ENCODE results near the gene RFWD3. TPM values are rescaled to one million over a fixed set of nuclear protein-coding genes. Genes with fewer than 3 reads are reported as not detected.

Gene RFWD3
- total RNA-seq, 4 donors from 2014 or later: 20.3 to 33.5 (median 23.0) TPM

DNA sequence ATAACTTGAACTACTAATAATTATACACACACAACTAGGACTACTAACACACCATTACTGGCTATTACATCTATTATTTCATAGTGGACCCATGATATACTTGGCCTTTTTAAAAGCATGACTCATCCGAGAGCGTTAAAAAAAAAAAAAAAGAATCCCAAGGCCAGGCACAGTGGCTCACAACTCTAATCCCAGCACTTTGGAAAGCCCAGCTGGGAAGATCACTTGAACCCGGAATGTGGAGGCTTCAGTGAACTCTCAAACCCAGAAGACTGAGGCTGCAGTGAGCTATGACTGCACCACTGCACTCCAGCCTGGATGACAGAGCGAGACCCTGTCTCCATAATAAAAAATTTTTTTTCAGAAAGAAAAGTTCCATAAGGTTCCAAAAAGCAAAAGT is 62.8 kb downstream of the RFWD3 start:
- TF ChIP-seq, protein P1, sequence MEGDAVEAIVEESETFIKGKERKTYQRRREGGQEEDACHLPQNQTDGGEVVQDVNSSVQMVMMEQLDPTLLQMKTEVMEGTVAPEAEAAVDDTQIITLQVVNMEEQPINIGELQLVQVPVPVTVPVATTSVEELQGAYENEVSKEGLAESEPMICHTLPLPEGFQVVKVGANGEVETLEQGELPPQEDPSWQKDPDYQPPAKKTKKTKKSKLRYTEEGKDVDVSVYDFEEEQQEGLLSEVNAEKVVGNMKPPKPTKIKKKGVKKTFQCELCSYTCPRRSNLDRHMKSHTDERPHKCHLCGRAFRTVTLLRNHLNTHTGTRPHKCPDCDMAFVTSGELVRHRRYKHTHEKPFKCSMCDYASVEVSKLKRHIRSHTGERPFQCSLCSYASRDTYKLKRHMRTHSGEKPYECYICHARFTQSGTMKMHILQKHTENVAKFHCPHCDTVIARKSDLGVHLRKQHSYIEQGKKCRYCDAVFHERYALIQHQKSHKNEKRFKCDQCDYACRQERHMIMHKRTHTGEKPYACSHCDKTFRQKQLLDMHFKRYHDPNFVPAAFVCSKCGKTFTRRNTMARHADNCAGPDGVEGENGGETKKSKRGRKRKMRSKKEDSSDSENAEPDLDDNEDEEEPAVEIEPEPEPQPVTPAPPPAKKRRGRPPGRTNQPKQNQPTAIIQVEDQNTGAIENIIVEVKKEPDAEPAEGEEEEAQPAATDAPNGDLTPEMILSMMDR (IDR thresholded peaks at IDR 0.05): no peak
- TF ChIP-seq POLR2A (IDR thresholded peaks at IDR 0.05): no peak
- no peak overlapping the region for H3K4me3 ChIP-seq (ENCODE audit: low read depth, poor library complexity, severe bottlenecking)
- WGBS, 2 donors: 54 to 61% methylated on average over 4 of the region's 4 CpGs
- intact Hi-C loops (cut with DNase I; ENCODE audit: low total_unique reads): no loop called here
- DNase-seq (ENCODE audit: low spot score in 2 of 2): no peak

DNA sequence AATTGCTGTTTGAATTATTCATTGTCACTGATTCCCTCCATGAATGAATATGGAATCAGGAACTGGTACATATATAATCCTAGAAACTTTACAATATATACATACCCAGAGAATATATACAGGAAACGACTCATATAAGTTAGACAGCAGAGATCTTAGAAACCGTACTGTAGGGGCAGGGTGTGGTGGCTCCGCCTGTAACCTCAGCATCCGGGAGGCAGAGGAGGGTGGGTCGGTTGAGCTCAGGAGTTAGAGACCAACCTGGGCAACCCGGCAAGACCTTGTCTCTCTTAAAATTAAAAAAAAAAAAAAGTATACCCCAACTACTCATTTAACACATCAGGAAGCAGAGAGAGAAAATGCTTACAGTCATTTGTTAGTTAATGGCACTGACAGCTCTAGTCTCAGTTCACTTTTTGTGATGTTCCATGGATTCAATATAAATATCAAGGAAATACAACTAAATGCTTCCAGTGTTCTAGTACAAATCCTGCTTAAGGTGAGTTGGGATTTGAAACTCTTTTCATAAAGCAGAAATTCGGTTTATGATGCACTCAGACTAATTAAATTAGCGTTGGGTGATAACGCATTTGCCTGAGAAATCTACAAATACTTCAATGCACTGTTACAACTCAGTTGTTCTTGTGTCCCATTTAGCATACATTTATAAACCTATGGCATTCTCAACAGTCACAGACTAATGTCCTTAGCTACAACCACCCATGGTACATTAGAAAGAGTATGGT is 65.4 kb downstream of the RFWD3 start:
- H3K4me3 ChIP-seq (ENCODE audit: low read depth, poor library complexity, severe bottlenecking): no peak overlapping the region
- 45 to 47% methylated on average over 9 of the region's 9 CpGs for WGBS, 2 donors
- TF ChIP-seq, protein P1 (IDR thresholded peaks at IDR 0.05): no peak
- no peak for TF ChIP-seq POLR2A (IDR thresholded peaks at IDR 0.05)
- DNase-seq (ENCODE audit: low spot score in 2 of 2): no peak
- intact Hi-C loops (cut with DNase I; ENCODE audit: low total_unique reads): no loop called here

DNA sequence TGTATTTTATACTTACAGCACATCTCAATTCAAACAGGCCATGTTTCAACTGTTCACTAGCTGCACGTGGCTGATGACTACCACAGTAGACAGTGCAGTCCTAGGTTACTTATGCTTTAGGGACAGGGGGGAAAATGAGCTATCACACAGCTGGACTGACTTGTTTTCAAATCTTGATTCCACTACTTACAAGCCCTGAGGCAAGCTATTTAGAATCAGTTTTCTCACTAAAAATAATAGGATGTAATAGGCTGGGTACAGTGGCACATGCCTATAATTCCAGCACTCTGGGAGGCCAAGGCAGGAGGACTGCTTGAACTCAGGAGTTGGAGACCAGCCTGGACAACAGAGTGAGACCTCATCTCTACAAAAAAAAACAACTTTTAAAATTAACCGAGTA is 70.1 kb downstream of the RFWD3 start:
- TF ChIP-seq, protein P1 (IDR thresholded peaks at IDR 0.05): no peak
- no peak for TF ChIP-seq POLR2A (IDR thresholded peaks at IDR 0.05)
- intact Hi-C loops (cut with DNase I; ENCODE audit: low total_unique reads): loop anchor here (5.0 kb wide), 1 partner anchor 549 kb away; no protein-coding TSS in a partner anchor
- no peak for DNase-seq (ENCODE audit: low spot score in 2 of 2)
- WGBS, 2 donors: 86 to 89% methylated on average over 2 of the region's 2 CpGs
- no peak overlapping the region for H3K4me3 ChIP-seq (ENCODE audit: low read depth, poor library complexity, severe bottlenecking)

DNA sequence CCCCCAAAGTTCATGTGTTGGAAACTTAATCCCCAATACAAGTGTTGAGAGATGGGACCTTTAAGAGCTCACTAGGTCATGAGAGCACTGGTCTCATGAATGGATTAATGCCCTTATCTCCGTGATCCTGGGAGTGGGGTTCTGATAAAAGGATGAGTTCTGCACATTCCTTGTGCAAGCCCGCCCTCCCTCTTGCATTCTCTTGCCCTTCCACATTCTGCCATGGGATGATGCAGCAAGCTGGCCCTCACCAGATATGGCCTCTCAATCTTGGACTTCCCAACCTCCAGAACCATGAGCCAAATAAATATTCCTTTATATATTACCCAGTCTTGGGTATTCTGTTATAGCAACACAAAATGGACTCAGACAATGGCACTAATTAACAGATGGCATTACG is 73.8 kb downstream of the RFWD3 start:
- no peak overlapping the region for H3K4me3 ChIP-seq (ENCODE audit: low read depth, poor library complexity, severe bottlenecking)
- TF ChIP-seq, protein P1 (IDR thresholded peaks at IDR 0.05): no peak
- TF ChIP-seq POLR2A (IDR thresholded peaks at IDR 0.05): no peak
- no peak for DNase-seq (ENCODE audit: low spot score in 2 of 2)
- intact Hi-C loops (cut with DNase I; ENCODE audit: low total_unique reads): no loop called here
- 94 to 95% methylated on average over 3 of the region's 3 CpGs for WGBS, 2 donors

DNA sequence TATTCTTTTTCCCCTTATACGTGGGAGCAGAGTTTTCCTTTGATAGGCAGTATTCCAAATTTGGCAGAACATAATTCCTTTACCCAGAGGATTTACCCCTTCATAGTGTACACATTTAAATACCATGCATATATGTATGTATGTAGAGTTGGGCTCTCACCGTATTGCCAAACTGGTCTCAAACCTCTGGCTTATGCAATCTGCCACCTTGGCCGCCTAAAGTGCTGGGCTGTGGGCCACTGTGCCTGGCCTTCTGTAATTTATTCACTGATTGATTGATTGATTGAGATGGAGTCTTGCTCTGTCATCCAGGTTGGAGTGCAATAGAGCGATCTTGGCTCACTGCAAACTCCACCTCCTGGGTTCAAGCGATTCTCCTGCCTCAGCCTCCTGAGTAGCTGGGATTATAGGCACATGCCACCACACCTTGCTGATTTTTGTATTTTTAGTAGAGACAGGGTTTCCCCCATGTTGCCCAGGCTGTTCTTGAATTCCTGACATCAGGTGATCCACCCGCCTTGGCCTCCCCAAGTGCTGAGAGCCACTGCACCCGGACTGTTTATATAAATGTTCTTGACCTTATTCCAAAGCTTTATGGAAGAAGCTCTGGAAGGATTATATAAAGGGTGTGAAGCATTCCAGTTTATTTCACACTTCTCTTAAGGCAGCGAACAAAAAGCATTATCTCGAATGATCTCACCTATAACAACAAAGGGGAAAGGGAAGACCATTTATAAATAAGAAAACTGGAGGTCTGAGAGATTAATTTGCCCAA is 74.6 kb downstream of the RFWD3 start:
- TF ChIP-seq, protein P1 (IDR thresholded peaks at IDR 0.05): no peak
- no peak for TF ChIP-seq POLR2A (IDR thresholded peaks at IDR 0.05)
- no peak overlapping the region for H3K4me3 ChIP-seq (ENCODE audit: low read depth, poor library complexity, severe bottlenecking)
- intact Hi-C loops (cut with DNase I; ENCODE audit: low total_unique reads): no loop called here
- no peak for DNase-seq (ENCODE audit: low spot score in 2 of 2)
- 75 to 77% methylated on average over 9 of the region's 9 CpGs for WGBS, 2 donors

All from lower leg skin (tissue), 4 donors.